ENCODE measurements around the gene LMAN1L.
A peak's percentile ranks its signal among the peaks of the same experiment; 100 is the strongest.

LMAN1L gene

DNA sequence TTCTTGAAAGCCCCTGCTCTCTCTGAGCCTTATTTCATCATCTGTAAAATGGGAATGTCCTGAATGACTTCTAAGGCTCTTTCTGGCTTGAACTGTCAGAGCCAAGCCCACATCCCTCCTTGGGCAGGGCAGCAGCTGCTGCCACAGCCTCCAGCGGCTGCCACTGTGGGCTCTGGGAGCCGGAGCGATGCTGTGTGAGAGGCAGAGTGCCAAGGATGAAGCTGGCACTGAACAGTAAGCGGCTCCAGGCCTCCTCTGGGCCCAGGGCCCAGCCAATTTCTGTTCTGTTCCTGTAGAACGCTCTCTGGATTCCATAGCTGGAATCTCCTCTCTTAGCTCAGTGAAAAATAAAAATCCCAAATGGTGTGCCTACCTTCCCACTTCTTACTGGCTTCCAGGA is 18.2 kb downstream of the LMAN1L start:
- no peak overlapping the region for H3K4me3 ChIP-seq (replicated peaks in 1 of 2; ENCODE audit: low read depth in 2 of 2, low read length in 2 of 2)
- no peak for DNase-seq (ENCODE audit: low read depth in 2 of 2)
- no peak for TF ChIP-seq CTCF (IDR thresholded peaks at IDR 0.05; ENCODE audit: low read depth, low read length)

DNA sequence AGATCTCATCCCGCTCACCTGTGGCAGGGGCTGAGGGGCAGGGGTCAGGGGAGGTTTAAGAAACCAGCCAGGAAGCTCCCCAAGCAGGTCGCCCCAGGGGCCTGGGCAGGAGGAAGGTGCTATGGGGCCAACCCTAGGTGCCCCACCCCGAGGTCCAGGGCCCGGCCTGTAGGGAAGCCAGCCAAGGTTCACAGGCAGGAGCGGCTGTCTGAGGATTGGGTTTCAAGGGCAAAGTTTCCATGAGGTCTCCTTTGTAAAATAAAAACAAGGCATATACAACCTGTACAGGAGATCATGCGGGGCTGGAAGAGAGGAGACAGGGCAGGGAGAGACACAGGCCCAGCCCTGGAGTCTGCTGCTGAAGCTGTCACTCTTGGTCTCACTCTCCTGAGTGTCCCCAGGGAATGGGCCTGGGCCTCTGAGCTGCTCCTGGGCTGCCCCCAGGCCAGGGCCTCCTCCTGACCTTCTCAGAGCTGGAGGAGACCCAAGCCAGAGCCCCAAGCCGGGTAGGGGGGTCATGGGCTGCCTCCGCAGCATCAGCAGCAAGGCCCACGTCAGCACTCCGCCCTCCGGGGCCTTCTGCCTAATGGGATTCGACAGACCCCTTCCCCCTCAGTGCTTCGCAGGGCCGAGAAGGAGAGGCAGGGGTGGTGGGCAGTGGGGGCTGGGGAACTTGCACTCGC is 19.3 kb downstream of the LMAN1L start:
- DNase-seq (ENCODE audit: low read depth in 2 of 2): no peak
- H3K4me3 ChIP-seq (replicated peaks in 1 of 2; ENCODE audit: low read depth in 2 of 2, low read length in 2 of 2): no peak overlapping the region

GRCh38 chr15:74832826-74833225 is 20.2 kb downstream of the LMAN1L start:
- H3K4me3 ChIP-seq (replicated peaks in 1 of 2; ENCODE audit: low read depth in 2 of 2, low read length in 2 of 2): no peak overlapping the region
- TF ChIP-seq CTCF (IDR thresholded peaks at IDR 0.05; ENCODE audit: low read depth, low read length): no peak
- no peak for DNase-seq (ENCODE audit: low read depth in 2 of 2)

More for the DNA sequence above, 19.3 kb downstream of the LMAN1L start:
- no peak for TF ChIP-seq CTCF (IDR thresholded peaks at IDR 0.05; ENCODE audit: low read depth, low read length)

- H3K4me3 ChIP-seq (replicated peaks in 1 of 2; ENCODE audit: low read depth in 2 of 2, low read length in 2 of 2): no peak overlapping the region
- no peak for TF ChIP-seq CTCF (IDR thresholded peaks at IDR 0.05; ENCODE audit: low read depth, low read length)
- DNase-seq (ENCODE audit: low read depth in 2 of 2): no peak
These were observed 20.9 kb downstream of the LMAN1L start for GRCh38 chr15:74833376-74834107.

DNA sequence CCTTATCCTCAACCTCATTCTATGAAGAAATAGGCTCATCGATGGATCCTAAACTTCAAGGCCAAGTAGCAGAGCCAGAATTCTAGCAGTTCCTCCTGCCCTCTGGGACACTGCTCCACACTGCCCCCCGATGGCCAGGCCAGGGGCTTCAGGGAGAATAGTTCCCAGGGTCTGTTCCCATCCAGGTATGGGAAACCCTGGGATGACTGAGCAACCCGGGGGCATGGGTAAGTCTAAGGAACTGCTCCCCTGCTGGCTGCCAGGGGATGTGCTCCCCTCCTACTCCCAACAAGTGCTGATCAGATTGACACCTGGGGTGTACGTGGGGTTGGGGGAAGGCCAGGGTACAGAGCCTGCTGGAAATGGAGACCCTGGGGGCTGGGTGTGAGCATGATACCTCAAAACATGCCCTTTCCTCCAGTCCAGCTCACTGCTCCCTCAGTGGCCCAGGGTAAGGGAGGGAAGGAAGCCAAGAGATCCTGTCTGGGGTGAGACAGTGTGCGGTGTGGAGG is 22.7 kb downstream of the LMAN1L start:
- DNase-seq (ENCODE audit: low read depth in 2 of 2): peak; percentile 57 to 59

DNA sequence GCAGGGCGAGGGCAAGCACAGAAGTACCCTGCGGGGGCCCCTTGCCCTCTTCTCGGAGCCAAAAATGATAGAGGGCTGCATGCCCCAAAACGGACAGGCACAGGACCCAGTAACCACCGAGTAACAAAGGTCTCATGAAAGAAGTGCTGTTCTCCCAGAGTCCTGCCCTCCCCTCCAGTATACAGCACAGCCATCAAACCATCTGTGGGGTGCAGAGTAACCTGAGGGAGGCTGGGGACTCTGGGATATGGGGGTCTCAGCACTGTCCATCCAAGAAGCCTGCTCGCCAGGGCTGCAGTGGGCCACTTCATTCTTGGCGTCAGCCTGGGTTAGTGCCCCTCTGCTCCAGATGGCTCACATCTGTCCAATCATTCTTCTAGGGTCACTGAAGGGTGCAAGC is 24.2 kb downstream of the LMAN1L start:
- no peak for DNase-seq (ENCODE audit: low read depth in 2 of 2)
- TF ChIP-seq CTCF (IDR thresholded peaks at IDR 0.05; ENCODE audit: low read depth, low read length): no peak

More for the DNA sequence above, 22.7 kb downstream of the LMAN1L start:
- no peak overlapping the region for H3K4me3 ChIP-seq (replicated peaks in 1 of 2; ENCODE audit: low read depth in 2 of 2, low read length in 2 of 2)
- peak; percentile 92 for TF ChIP-seq CTCF (IDR thresholded peaks at IDR 0.05; ENCODE audit: low read depth, low read length)

More for the DNA sequence above, 24.2 kb downstream of the LMAN1L start:
- H3K4me3 ChIP-seq (replicated peaks in 1 of 2; ENCODE audit: low read depth in 2 of 2, low read length in 2 of 2): no peak overlapping the region

Measured in cardiac fibroblast (primary cell).